GM12878 (cell line): ENCODE results near the gene TRIM37. TPM values are rescaled to one million over a fixed set of nuclear protein-coding genes. Genes with fewer than 3 reads are reported as not detected.

Source experiments
- ATAC-seq: fragments of 200-7000 bp; cut with Tn5 transposase; 3 replicates; pipeline ENCODE4 v1.9.1; 2020; ENCODE audit warnings: mild to moderate bottlenecking, moderate library complexity
- BruUV-seq: library from RNA; stranded (reverse); fragments of 400-500 nt; replicated peaks from 2 replicates; lab custom pipeline; 2021; lab: Mats Ljungman, UMichigan
- CTCF ChIA-PET: fragments of 300-600 bp; sonication (Branson Sonifier 250); formaldehyde crosslinking; extraction: SDS; loops from one replicate; lab custom pipeline; 2021; ENCODE audit warnings: inconsistent platforms; lab: Yijun Ruan, JAX
- POLR2A ChIA-PET: fragments of 350-600 bp; formaldehyde crosslinking; extraction: SDS; loops from one replicate; lab custom pipeline; 2021; ENCODE audit warnings: inconsistent platforms; lab: Charles Lee
- RAD21 ChIA-PET: fragments of 300-600 bp; sonication (Branson Sonifier 250); formaldehyde crosslinking; loops from one replicate; lab custom pipeline; 2023; ENCODE audit warnings: antibody characterized with exemption; ENCODE audit not compliant: unreplicated experiment; lab: Charles Lee
- SMC1A ChIA-PET: fragments of 300-600 bp; sonication (Branson Sonifier 250); formaldehyde crosslinking; loops from one replicate; lab custom pipeline; 2023; ENCODE audit not compliant: unreplicated experiment, uncharacterized antibody; lab: Charles Lee
- DNase-seq: peaks from one replicate; pipeline ENCODE4 v3.0.0-alpha.2; 2011; ENCODE audit warnings: low read depth, low spot score
- FAIRE-seq: peaks from 3 replicates; lab custom pipeline; 2011; peaks lifted over from hg19 to GRCh38; lab: Jason Lieb, UNC
- H2AFZ ChIP-seq: 2 replicates; pipeline ENCODE4 v1.6.0; 2011; ENCODE audit warnings: low read depth, low read length, control low read depth; ENCODE audit not compliant: control insufficient read depth
- H3K27ac ChIP-seq: 2 replicates; pipeline ENCODE4 v1.5.1; 2011; ENCODE audit warnings: control low read depth; ENCODE audit not compliant: control insufficient read depth, insufficient read depth
- H3K27me3 ChIP-seq, 2 experiments: replicated peaks in 1 of 2; 2 replicates each; pipeline versions ENCODE4 v1.6.0 to v1.6.1; 2011; ENCODE audit warnings: low read length in 1 of 2; ENCODE audit not compliant: control insufficient read depth in 2 of 2, insufficient read depth in 2 of 2
- H3K36me3 ChIP-seq, 2 experiments: 2 replicates each; pipeline ENCODE4 v1.5.1; 2011; ENCODE audit warnings: low read length in 1 of 2; ENCODE audit not compliant: control insufficient read depth in 2 of 2, insufficient read depth in 2 of 2
- H3K4me1 ChIP-seq: 2 replicates; pipeline ENCODE4 v1.6.1; 2011; ENCODE audit warnings: mild to moderate bottlenecking, low read length, moderate library complexity, mixed read lengths; ENCODE audit not compliant: control insufficient read depth, insufficient read depth
- H3K4me2 ChIP-seq: 2 replicates; pipeline ENCODE4 v1.6.0; 2011; ENCODE audit warnings: control low read depth; ENCODE audit not compliant: control insufficient read depth, insufficient read depth
- H3K4me3 ChIP-seq: fragments of 200-600 bp; sonication (generic); 2 replicates; pipeline ENCODE4 v1.5.1; 2016
- H3K79me2 ChIP-seq: 2 replicates; pipeline ENCODE4 v1.6.0; 2011; ENCODE audit warnings: low read length; ENCODE audit not compliant: control insufficient read depth, insufficient read depth
- H3K9ac ChIP-seq: 2 replicates; pipeline ENCODE4 v1.8.0; 2011; ENCODE audit warnings: low read length, control low read depth, mixed read lengths; ENCODE audit not compliant: control insufficient read depth, insufficient read depth
- H3K9me3 ChIP-seq: replicated peaks from 3 replicates; pipeline ENCODE4 v1.5.1; 2011; ENCODE audit warnings: mild to moderate bottlenecking, low read length; ENCODE audit not compliant: control insufficient read depth, insufficient read depth
- H4K20me1 ChIP-seq: 2 replicates; pipeline ENCODE4 v1.6.0; 2011; ENCODE audit not compliant: control insufficient read depth, insufficient read depth
- CREM ChIP-seq: IDR thresholded peaks from 2 replicates; pipeline ENCODE4 v1.6.1; 2014; ENCODE audit warnings: antibody characterized with exemption, low read depth
- FOXM1 ChIP-seq: IDR thresholded peaks from 2 replicates; pipeline ENCODE4 v1.6.1; 2012; ENCODE audit warnings: low read depth, mild to moderate bottlenecking, inconsistent platforms, low read length, moderate library complexity
- HDGF ChIP-seq: fragments of 450-650 bp; IDR thresholded peaks from 2 replicates; pipeline ENCODE4 v1.6.1; 2016; ENCODE audit warnings: antibody characterized with exemption
- HSF1 ChIP-seq: fragments of 150-350 bp; IDR thresholded peaks from 2 replicates; pipeline ENCODE4 v1.6.1; 2014; ENCODE audit warnings: mild to moderate bottlenecking, low read depth, low read length
- IRF5 ChIP-seq: fragments of 450-650 bp; IDR thresholded peaks from 2 replicates; pipeline ENCODE4 v1.6.1; 2017; ENCODE audit warnings: borderline replicate concordance
- NKRF ChIP-seq: fragments of 450-650 bp; conservative IDR thresholded peaks from 2 replicates; pipeline ENCODE4 v1.6.1; 2017; ENCODE audit warnings: mild to moderate bottlenecking, moderate library complexity
- NRF1 ChIP-seq: conservative IDR thresholded peaks from 2 replicates; pipeline ENCODE4 v1.6.1; 2011; ENCODE audit warnings: mild to moderate bottlenecking, low read depth, low read length, improper control_type of control experiment
- RB1 ChIP-seq: fragments of 450-650 bp; formaldehyde crosslinking; IDR thresholded peaks from 2 replicates; pipeline ENCODE4 v1.6.1; 2017; ENCODE audit warnings: mild to moderate bottlenecking, borderline replicate concordance
- RELB ChIP-seq: fragments of 450-650 bp; IDR thresholded peaks from 2 replicates; pipeline ENCODE4 v1.6.1; 2017; ENCODE audit warnings: low read depth, mild to moderate bottlenecking, moderate library complexity
- SREBF1 ChIP-seq: IDR thresholded peaks from 2 replicates; pipeline ENCODE4 v1.6.1; 2012; ENCODE audit warnings: mild to moderate bottlenecking, low read length
- TAF1 ChIP-seq: IDR thresholded peaks from 2 replicates; pipeline ENCODE4 v1.6.1; 2011; ENCODE audit warnings: mild to moderate bottlenecking, low read depth, low read length, borderline replicate concordance
- TCF12 ChIP-seq: IDR thresholded peaks from 2 replicates; pipeline ENCODE4 v1.6.1; 2011; ENCODE audit warnings: low read depth, mild to moderate bottlenecking, low read length
- ZBTB4 ChIP-seq: fragments of 450-650 bp; formaldehyde crosslinking; IDR thresholded peaks from 2 replicates; pipeline ENCODE4 v1.4.0; 2022; ENCODE audit warnings: mild to moderate bottlenecking, moderate library complexity
- WGBS: methylation state at CpG from one replicate; pipeline ENCODE4 v1.1.6; 2016; ENCODE audit warnings: low lambda C conversion rate; ENCODE audit not compliant: insufficient replicate concordance, insufficient coverage; ENCODE audit errors: missing lambda C conversion rate; 5-methylcytosine and 5-hydroxymethylcytosine counted together
- in situ Hi-C: fragments of 300-500 bp; cut with MboI; formaldehyde crosslinking; loops from 9 replicates; pipeline ENCODE4 v1.14.3; 2018; ENCODE audit warnings: mixed read lengths
- intact Hi-C: fragments of 100-400 bp; cut with micrococcal nuclease; formaldehyde crosslinking; loops from one replicate; pipeline ENCODE4 v1.14.2; 2022; ENCODE audit not compliant: unreplicated experiment
- polyA plus RNA-seq, 11 experiments: library from polyadenylated mRNA; depleted of rRNA in 4 of 11; unstranded in 6 of 11; stranded (reverse) in 5 of 11; fragments of >200 nt; fragmentation: Nextera tagmentation in 4 of 11; fragmentation: Illumina TruSeq in 1 of 11; extraction: Ambion mirVana in 4 of 11; extraction: Trizol in 1 of 11; gene quantifications; 1 replicate in 1 of 11; 2 replicates in 10 of 11; pipeline versions ENCODE4 v1.2.1 to v1.2.3, GENCODE V29; 2011 to 2016; ENCODE audit warnings: inconsistent platforms in 2 of 11, missing spikeins in 2 of 11, low read depth in 1 of 11
- total RNA-seq, 4 experiments: library from RNA; depleted of rRNA in 3 of 4; stranded (reverse); fragments of >200 nt in 3 of 4; fragmentation: Illumina TruSeq in 1 of 4; extraction: Trizol in 1 of 4; gene quantifications; 2 replicates each; pipeline versions ENCODE4 v1.2.1 to v1.2.3, GENCODE V29; 2013 to 2021

Gene TRIM37
- total and polyA plus RNA-seq, 10 of the 15 experiments (the other 5 are each of a cell fraction or from before 2014, with no cell fraction given): 4.8 to 20.6 (median 18.1) TPM

GRCh38 chr17:59154292-59154720 is 47.6 kb upstream of the TRIM37 start:
- intact Hi-C loops (loop anchor here (2.0 kb wide), 1 partner anchor 48 kb away; the partner anchor contains the start of gene TRIM37), in situ Hi-C loops (no loop called here)
- Histone ChIP-seq H3K9me3 (no peaks in the 10 kb centered on the region), H4K20me1 (no peaks in the 10 kb centered on the region), H3K4me1 (peaks cover 13% of the 10 kb centered on the region), H3K36me3 (no peaks in the 10 kb centered on the region), H3K79me2 (peaks cover 91% of the 10 kb centered on the region), H3K27ac (peak overlapping the region; percentile 92), H3K27me3 (no peaks in the 10 kb centered on the region), H3K4me3 (peak overlapping the region; percentile 88), H2AFZ (peak overlapping the region; percentile 94), H3K9ac (peak overlapping the region; percentile 96), H3K4me2 (peak overlapping the region; percentile 34)
- ATAC-seq (no peak), DNase-seq (no peak), FAIRE-seq (no peak)
- SMC1A ChIA-PET: interaction anchor here (0.7 to 1.6 kb wide), 4 partner anchors 8 to 74 kb away, joined by 3 to 10 read pairs (median 6); partner anchors contain the start of gene TRIM37
- POLR2A ChIA-PET: interaction anchor here (0.6 to 1.5 kb wide), 10 partner anchors 8 to 749 kb away, joined by 3 to 7 read pairs (median 5); partner anchors contain the start of gene TRIM37
- RAD21 ChIA-PET: no interaction called here
- CTCF ChIA-PET: no interaction called here
- no TSS peak for BruUV-seq
- WGBS: 0% methylated on average over 25 of the region's 25 CpGs
- no peak for TF ChIP-seq ZBTB4 (CRISPR knock-in tag)
- TF ChIP-seq TAF1: peak; percentile 12; the same call in 1 of the 2 replicates
- 0 out of 2 replicates have a peak, but pooled peaks have one; percentile 7 for TF ChIP-seq CREM
- no peak for TF ChIP-seq NKRF
- no peak for TF ChIP-seq IRF5
- no peak for TF ChIP-seq TCF12
- no peak for TF ChIP-seq RELB
- TF ChIP-seq FOXM1: no peak
- TF ChIP-seq RB1: no peak
- no peak for TF ChIP-seq HSF1
- no peak for TF ChIP-seq SREBF1
- TF ChIP-seq NRF1: no peak
- TF ChIP-seq HDGF: no peak
